ENCODE results near the gene PFKP.

DNA sequence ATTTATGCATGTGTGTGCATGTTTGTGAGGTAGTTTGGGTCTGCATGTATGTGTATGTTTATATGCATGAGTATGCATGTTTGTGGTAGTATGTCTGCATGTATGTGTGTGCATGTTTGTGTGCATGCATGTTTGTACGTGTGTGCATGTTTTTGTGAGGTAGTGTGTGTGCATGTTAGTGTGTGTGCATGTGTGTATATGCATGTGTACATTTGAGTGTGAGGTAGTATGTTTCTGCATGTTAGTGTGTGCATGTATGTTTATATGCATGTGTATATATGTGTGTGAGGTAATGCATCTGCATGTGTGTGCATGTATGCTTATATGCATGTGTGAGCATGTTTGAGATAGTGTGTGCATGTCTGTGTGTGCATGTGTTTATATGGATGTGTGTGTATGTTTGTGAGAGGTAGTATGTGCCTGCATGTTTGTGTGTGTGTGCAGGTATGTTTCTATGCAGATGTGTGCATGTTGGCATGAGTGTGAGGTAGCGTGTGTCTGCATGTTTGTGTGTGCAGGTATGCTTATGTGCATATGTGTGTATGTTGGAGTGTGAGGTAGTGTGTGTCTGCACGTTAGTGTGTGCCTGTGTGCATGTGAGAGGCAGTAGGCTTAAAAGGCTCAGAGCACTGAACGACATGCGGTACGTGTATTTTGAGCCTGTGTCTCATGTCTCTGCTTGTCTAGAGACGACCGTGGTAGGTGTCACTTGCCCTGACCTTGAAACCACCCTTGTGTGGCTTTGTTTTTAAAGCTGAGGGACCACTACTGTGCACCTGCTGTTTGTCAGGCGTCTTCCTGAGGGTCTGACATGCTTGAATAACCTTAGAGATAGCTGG lies 43.7 kb downstream of the PFKP start:
- TF ChIP-seq, protein P1, sequence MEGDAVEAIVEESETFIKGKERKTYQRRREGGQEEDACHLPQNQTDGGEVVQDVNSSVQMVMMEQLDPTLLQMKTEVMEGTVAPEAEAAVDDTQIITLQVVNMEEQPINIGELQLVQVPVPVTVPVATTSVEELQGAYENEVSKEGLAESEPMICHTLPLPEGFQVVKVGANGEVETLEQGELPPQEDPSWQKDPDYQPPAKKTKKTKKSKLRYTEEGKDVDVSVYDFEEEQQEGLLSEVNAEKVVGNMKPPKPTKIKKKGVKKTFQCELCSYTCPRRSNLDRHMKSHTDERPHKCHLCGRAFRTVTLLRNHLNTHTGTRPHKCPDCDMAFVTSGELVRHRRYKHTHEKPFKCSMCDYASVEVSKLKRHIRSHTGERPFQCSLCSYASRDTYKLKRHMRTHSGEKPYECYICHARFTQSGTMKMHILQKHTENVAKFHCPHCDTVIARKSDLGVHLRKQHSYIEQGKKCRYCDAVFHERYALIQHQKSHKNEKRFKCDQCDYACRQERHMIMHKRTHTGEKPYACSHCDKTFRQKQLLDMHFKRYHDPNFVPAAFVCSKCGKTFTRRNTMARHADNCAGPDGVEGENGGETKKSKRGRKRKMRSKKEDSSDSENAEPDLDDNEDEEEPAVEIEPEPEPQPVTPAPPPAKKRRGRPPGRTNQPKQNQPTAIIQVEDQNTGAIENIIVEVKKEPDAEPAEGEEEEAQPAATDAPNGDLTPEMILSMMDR (IDR thresholded peaks at IDR 0.05), result no peak
- TF ChIP-seq POLR2AphosphoS5 (IDR thresholded peaks at IDR 0.05) (no peak), POLR2A (IDR thresholded peaks at IDR 0.05; ENCODE audit: low read depth) (no peak), EP300 (IDR thresholded peaks at IDR 0.05) (no peak)

All from esophagus muscularis mucosa (tissue), 4 donors.